ENCODE measurements around the gene AIRE.
"Not testable (repeated sequence)": the region's sequence is repeated elsewhere in the genome, so short reads cannot be mapped to it uniquely, and the experiment has no call there.

The AIRE gene

DNA sequence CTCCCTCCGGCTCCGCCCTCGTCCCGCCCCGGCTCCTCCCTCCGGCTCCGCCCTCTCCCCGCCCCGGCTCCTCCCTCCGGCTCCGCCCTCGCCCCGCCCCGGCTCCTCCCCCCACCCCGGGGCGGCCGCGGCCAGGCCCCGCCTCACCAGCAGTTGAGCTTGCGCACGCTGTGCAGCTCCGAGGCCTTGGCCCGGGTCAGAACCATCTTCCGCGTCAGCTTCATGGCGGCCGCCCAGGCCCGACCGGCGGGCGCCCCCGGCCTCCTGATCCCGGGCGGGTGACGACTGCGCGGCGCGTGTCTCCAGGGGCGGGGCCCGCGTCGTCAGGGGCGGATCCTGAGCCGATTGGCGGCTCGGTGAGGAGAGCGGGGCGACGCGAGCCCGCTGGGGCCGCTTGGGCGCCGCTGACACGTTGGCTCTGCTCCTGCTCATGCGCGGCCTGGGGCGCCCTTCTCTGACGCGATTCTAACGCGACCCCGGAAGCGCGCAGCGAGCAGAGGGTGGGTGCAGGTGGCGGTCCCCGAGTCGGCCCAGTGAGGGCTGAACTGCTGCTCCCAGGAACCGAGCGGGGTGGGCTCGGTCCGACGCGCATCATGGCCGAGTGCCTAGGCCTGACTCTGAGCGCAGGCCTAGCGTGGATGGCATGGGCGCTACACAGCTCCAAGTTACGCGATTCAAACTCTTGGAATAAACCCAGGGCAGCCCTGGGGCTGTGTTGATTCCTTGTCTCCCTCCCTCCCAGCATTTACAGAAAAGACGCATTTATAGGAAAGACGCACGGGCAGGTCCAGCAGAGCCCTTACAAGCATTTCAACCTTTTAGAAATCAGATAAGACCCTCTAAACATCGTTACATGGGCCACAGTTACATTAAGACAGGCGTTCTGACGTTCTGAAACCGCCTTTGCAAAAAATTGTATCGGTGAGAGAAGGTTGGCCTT, 53.6 kb downstream of the AIRE start, which contains the start of gene CFAP410:
Gene CFAP410, minus strand, starts transcription at position 420 of the 940 bp plus-strand sequence. Its CDS starts 196 bp downstream, at position 224.
- H3K4me1 ChIP-seq (ENCODE audit: insufficient read depth, low read length): peaks cover 26% of the 10 kb centered on the region
- H2AFZ ChIP-seq (ENCODE audit: low read depth, low read length): peak within 1 kb of the TSS; percentile 13
- H3K36me3 ChIP-seq (ENCODE audit: insufficient read depth, low read length): no peaks in the 10 kb centered on the region
- no peaks in the 10 kb centered on the region for H3K9me3 ChIP-seq (ENCODE audit: low read length)
- peak within 1 kb of the TSS; percentile 76 for H3K4me3 ChIP-seq (ENCODE audit: low read length)
- H3K27me3 ChIP-seq (ENCODE audit: insufficient read depth, low read length): no peaks in the 10 kb centered on the region

DNA sequence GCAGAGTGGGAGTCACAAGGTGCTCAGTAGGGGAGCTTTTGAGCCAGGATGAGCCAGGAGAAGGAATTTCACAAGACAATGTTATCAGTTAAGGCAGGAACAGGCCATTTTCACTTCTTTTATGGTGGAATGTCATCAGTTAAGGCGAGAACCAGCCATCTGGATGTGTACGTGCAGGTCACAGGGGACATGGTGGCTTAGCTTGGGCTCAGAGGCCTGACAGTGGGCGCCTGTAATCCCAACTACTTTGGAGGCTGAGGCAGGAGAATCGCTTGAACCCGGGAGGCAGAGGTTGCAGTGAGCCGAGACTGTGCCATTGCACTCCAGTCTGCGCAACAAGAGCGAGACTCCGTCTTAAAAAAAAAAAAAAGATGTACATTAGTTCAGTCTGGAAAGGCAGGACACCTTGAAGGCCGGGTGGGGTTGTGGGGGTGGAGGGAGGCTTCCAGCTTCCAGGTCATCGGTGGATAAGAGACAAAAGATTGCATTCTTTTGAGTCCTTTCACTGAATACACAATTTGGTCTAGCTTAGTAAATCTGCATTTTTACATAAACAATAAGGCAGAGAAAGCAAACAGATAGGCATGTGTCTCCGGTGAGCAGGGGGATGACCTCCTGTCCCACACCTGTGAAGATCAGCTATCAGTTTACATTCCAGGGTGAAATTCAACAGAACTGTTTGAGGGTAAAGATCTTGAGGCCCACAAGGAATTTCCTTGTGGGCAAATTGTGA, 56.2 kb downstream of the AIRE start:
- not testable (repeated sequence) for H3K4me3 ChIP-seq (ENCODE audit: low read length); H3K27me3 ChIP-seq (ENCODE audit: insufficient read depth, low read length); H2AFZ ChIP-seq (ENCODE audit: low read depth, low read length); H3K9me3 ChIP-seq (ENCODE audit: low read length); H3K36me3 ChIP-seq (ENCODE audit: insufficient read depth, low read length)
- H3K4me1 ChIP-seq (ENCODE audit: insufficient read depth, low read length): peaks cover 26% of the 10 kb centered on the region

DNA sequence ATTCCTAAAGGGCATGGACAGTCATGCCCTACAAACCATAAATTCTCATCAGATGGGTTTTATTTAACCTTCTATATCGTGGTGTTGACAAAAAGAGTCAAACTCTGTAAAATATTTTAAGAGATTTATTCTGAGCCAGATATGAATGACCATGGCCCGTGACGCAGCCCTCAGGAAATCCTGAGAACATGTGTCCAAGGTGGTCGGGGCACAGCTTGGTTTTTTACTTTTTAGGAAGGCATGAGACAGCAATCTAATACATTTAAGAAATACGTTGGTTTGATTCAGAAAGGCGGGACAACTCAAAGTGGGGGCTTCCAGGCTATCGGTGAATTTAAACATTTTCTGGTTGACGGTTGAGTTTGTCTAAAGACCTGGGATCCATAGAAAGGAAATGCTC, 57.3 kb downstream of the AIRE start:
- Histone ChIP-seq H2AFZ (ENCODE audit: low read depth, low read length) (peak overlapping the region; percentile 39), H3K4me1 (ENCODE audit: insufficient read depth, low read length) (peaks cover 16% of the 10 kb centered on the region)
- not testable (repeated sequence) for H3K9me3 ChIP-seq (ENCODE audit: low read length); H3K36me3 ChIP-seq (ENCODE audit: insufficient read depth, low read length); H3K27me3 ChIP-seq (ENCODE audit: insufficient read depth, low read length); H3K4me3 ChIP-seq (ENCODE audit: low read length)

DNA sequence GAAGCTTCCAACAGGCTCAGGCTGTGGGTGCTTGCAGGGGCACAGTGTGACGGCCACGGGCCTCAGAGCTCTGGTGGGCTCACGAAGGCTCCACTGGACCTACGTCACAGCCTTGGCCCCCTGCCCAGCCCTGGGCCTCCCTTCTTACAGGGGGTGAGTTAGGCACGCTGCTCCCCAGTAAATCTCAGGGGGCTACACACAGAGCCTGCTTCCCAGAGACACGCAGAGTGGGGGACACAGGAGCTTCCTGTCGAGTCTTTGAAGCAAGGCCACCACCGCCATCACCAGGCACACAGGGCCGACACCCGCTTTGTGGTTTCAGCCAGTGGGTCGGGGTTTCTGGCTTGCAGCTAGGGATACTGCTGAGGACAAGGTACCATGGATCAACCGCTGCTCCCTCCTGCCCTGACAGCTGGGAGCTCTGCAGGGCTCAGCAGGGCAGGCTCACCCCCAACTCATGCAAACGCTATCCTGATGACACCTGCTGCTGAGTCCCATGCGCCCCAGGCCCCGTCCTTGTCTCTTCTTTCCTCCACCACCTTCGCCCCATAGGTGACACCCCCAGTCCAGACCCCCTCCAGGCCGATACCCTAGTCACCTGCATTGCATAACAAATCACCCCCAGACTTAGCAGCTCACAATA, 59.0 kb downstream of the AIRE start:
- no peak overlapping the region for H2AFZ ChIP-seq (ENCODE audit: low read depth, low read length)
- no peak overlapping the region for H3K4me3 ChIP-seq (ENCODE audit: low read length)
- no peaks in the 10 kb centered on the region for H3K27me3 ChIP-seq (ENCODE audit: insufficient read depth, low read length)
- peaks cover 8% of the 10 kb centered on the region for H3K4me1 ChIP-seq (ENCODE audit: insufficient read depth, low read length)
- no peaks in the 10 kb centered on the region for H3K9me3 ChIP-seq (ENCODE audit: low read length)
- H3K36me3 ChIP-seq (ENCODE audit: insufficient read depth, low read length): no peaks in the 10 kb centered on the region

DNA sequence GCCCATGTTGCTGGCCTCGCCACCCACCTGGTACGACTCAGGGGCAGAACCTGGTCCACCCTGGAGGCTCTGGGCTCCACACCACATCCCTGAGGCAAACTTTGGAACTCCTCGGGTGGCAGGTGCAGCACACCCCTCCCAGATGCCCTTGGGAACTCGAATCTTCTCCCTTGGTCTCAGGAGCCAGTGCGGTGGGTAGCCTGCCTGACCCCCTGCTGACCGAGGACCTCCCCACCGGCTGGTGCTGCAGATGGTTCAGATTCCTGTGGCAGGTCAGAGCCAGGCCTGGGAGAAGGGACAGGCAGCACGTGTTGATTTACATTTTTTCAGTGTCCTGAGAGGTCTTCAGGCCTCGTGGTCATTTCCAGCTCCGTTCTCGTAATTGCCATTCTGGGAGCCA, 59.8 kb downstream of the AIRE start:
- Histone ChIP-seq H2AFZ (ENCODE audit: low read depth, low read length) (no peak overlapping the region), H3K36me3 (ENCODE audit: insufficient read depth, low read length) (no peaks in the 10 kb centered on the region), H3K9me3 (ENCODE audit: low read length) (no peaks in the 10 kb centered on the region), H3K4me1 (ENCODE audit: insufficient read depth, low read length) (no peaks in the 10 kb centered on the region), H3K4me3 (ENCODE audit: low read length) (no peak overlapping the region), H3K27me3 (ENCODE audit: insufficient read depth, low read length) (no peaks in the 10 kb centered on the region)

GRCh38 chr21:44347911-44348451, 62.3 kb downstream of the AIRE start:
- Histone ChIP-seq H3K4me3 (ENCODE audit: low read length) (no peak overlapping the region), H3K36me3 (ENCODE audit: insufficient read depth, low read length) (no peaks in the 10 kb centered on the region), H3K4me1 (ENCODE audit: insufficient read depth, low read length) (no peaks in the 10 kb centered on the region), H3K9me3 (ENCODE audit: low read length) (peaks cover 4% of the 10 kb centered on the region), H2AFZ (ENCODE audit: low read depth, low read length) (no peak overlapping the region), H3K27me3 (ENCODE audit: insufficient read depth, low read length) (no peaks in the 10 kb centered on the region)
